Cardiac muscle cell (in vitro differentiated cells and primary cell): Measurements from ENCODE around the gene MACC1. TPM values are rescaled to one million over a fixed set of nuclear protein-coding genes. Genes with fewer than 3 reads are reported as not detected.
"Not testable (repeated sequence)": the region's sequence is repeated elsewhere in the genome, so short reads cannot be mapped to it uniquely, and the experiment has no call there.

ENCODE experiments used
- DNase-seq, 2 donors: peaks; one replicate each; pipeline versions ENCODE4 v3.0.0 to v3.0.0-alpha.2; 2010 to 2017; ENCODE audit warnings: low read depth in 1 of 2, low spot score in 1 of 2
- H3K27ac ChIP-seq: fragments of 200-600 bp; sonication (generic); 2 replicates; pipeline ENCODE4 v1.5.1; 2016
- H3K27me3 ChIP-seq: fragments of 200-600 bp; sonication (generic); 2 replicates; pipeline ENCODE4 v1.6.0; 2016; ENCODE audit warnings: control low read depth
- H3K36me3 ChIP-seq: fragments of 200-600 bp; sonication (generic); 2 replicates; pipeline ENCODE4 v1.5.1; 2016; ENCODE audit warnings: control low read depth
- H3K4me1 ChIP-seq: fragments of 200-600 bp; sonication (generic); 2 replicates; pipeline ENCODE4 v1.8.1; 2017; ENCODE audit warnings: low read depth, mild to moderate bottlenecking, mixed run types
- H3K4me3 ChIP-seq: fragments of 200-600 bp; sonication (generic); 2 replicates; pipeline ENCODE4 v1.5.1; 2016; ENCODE audit warnings: mild to moderate bottlenecking
- H3K9me3 ChIP-seq: fragments of 200-600 bp; sonication (generic); 2 replicates; pipeline ENCODE4 v1.5.1; 2017; ENCODE audit warnings: low read depth, mild to moderate bottlenecking, control low read depth
- CTCF ChIP-seq: IDR thresholded peaks from 2 replicates; pipeline ENCODE4 v1.5.1; 2012; ENCODE audit warnings: low read depth, mild to moderate bottlenecking, low read length
- polyA plus RNA-seq: library from polyadenylated mRNA; unstranded; fragments of >200 nt; fragmentation: Nextera tagmentation; extraction: Ambion mirVana; gene quantifications from 2 replicates; pipeline ENCODE4 v1.2.1, GENCODE V29; 2016
- total RNA-seq: library from RNA; depleted of rRNA; stranded (reverse); fragments of >200 nt; gene quantifications from 2 replicates; pipeline ENCODE4 v1.2.3, GENCODE V29; 2016

MACC1 gene
- total and polyA plus RNA-seq, 2 experiments from 2014 or later, result 0.06 TPM; not detected in 1

GRCh38 chr7:20213378-20213777, 3.8 kb downstream of the MACC1 start:
- no peak for TF ChIP-seq CTCF
- Histone ChIP-seq H3K27me3 (no peaks in the 10 kb centered on the region), H3K27ac (no peak overlapping the region), H3K9me3 (no peaks in the 10 kb centered on the region), H3K4me3 (no peak overlapping the region), H3K36me3 (no peaks in the 10 kb centered on the region), H3K4me1 (peaks cover 6% of the 10 kb centered on the region)
- DNase-seq, result no peak

GRCh38 chr7:20211376-20211775, 5.8 kb downstream of the MACC1 start:
- H3K4me3 ChIP-seq, result no peak overlapping the region
- no peak overlapping the region for H3K27ac ChIP-seq
- H3K36me3 ChIP-seq, result no peaks in the 10 kb centered on the region
- no peak for TF ChIP-seq CTCF
- H3K4me1 ChIP-seq, result peaks cover 6% of the 10 kb centered on the region
- no peaks in the 10 kb centered on the region for H3K9me3 ChIP-seq
- no peak for DNase-seq
- no peaks in the 10 kb centered on the region for H3K27me3 ChIP-seq

GRCh38 chr7:20208651-20209307, 8.4 kb downstream of the MACC1 start:
- H3K27me3 ChIP-seq, result no peaks in the 10 kb centered on the region
- no peaks in the 10 kb centered on the region for H3K36me3 ChIP-seq
- no peak for DNase-seq
- no peak for TF ChIP-seq CTCF
- H3K4me3 ChIP-seq, result no peak overlapping the region
- no peaks in the 10 kb centered on the region for H3K4me1 ChIP-seq
- no peaks in the 10 kb centered on the region for H3K9me3 ChIP-seq
- no peak overlapping the region for H3K27ac ChIP-seq

- not testable (repeated sequence) for H3K4me1 ChIP-seq, H3K9me3 ChIP-seq, DNase-seq, H3K27me3 ChIP-seq, H3K4me3 ChIP-seq, H3K27ac ChIP-seq, H3K36me3 ChIP-seq
These were observed 9.4 kb downstream of the MACC1 start for GRCh38 chr7:20207811-20208210.

GRCh38 chr7:20206104-20206896, 10.9 kb downstream of the MACC1 start:
- no peaks in the 10 kb centered on the region for H3K36me3 ChIP-seq
- no peaks in the 10 kb centered on the region for H3K9me3 ChIP-seq
- no peaks in the 10 kb centered on the region for H3K4me1 ChIP-seq
- no peaks in the 10 kb centered on the region for H3K27me3 ChIP-seq
- TF ChIP-seq CTCF, result no peak
- H3K27ac ChIP-seq, result no peak overlapping the region
- DNase-seq, result no peak
- no peak overlapping the region for H3K4me3 ChIP-seq

GRCh38 chr7:20203316-20203715, 13.9 kb downstream of the MACC1 start:
- Histone ChIP-seq H3K4me1 (peaks cover 2% of the 10 kb centered on the region), H3K27me3 (no peaks in the 10 kb centered on the region), H3K36me3 (no peaks in the 10 kb centered on the region), H3K27ac (no peak overlapping the region), H3K4me3 (no peak overlapping the region), H3K9me3 (no peaks in the 10 kb centered on the region)
- DNase-seq, result no peak
- TF ChIP-seq CTCF, result no peak
